ENCODE results near the gene TMEM233. TPM values are rescaled to one million over a fixed set of nuclear protein-coding genes. Genes with fewer than 3 reads are reported as not detected.

The TMEM233 gene
- total and polyA plus RNA-seq, 11 donors: 0.07 to 1.3 (median 0.25) TPM; not detected in 1

DNA sequence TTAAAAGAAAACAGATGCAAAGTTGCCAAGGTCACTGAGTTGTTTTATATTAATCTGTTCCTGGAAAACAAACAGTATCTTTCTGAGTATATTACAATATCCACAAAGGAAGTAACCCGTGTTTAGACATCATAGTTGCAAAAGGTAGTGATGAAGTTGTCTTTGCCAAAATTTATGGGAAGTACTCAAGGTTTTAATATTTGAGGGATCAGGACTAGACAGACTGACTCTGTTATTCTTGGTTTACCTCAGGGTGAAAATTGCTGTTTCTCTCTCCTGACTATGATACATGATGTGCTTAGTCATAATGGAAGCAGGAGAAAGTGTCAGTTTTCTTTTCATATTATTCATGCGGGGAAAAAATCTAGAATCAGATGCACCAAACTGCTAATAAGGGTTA is 28.3 kb downstream of the TMEM233 start:
- DNase-seq (no peak), ATAC-seq (no peak)
- Histone ChIP-seq H3K9me3 (peaks cover 0 to 8% (median 0%) of the 10 kb centered on the region in 12 donors), H3K27me3 (peaks cover 0 to 3% (median 0%) of the 10 kb centered on the region in 9 donors), H3K4me3 (no peak overlapping the region), H3K36me3 (no peaks in the 10 kb centered on the region), H3K27ac (no peak overlapping the region), H3K4me1 (no peaks in the 10 kb centered on the region)
- intact Hi-C loops (cut with DNase I): no loop called here
- TF ChIP-seq POLR2A (IDR thresholded peaks at IDR 0.05): no peak
- TF ChIP-seq, protein P1, sequence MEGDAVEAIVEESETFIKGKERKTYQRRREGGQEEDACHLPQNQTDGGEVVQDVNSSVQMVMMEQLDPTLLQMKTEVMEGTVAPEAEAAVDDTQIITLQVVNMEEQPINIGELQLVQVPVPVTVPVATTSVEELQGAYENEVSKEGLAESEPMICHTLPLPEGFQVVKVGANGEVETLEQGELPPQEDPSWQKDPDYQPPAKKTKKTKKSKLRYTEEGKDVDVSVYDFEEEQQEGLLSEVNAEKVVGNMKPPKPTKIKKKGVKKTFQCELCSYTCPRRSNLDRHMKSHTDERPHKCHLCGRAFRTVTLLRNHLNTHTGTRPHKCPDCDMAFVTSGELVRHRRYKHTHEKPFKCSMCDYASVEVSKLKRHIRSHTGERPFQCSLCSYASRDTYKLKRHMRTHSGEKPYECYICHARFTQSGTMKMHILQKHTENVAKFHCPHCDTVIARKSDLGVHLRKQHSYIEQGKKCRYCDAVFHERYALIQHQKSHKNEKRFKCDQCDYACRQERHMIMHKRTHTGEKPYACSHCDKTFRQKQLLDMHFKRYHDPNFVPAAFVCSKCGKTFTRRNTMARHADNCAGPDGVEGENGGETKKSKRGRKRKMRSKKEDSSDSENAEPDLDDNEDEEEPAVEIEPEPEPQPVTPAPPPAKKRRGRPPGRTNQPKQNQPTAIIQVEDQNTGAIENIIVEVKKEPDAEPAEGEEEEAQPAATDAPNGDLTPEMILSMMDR (IDR thresholded peaks at IDR 0.05): no peak
- WGBS, 4 donors: 60 to 68% (median 62%) methylated on average over 2 of the region's 2 CpGs

DNA sequence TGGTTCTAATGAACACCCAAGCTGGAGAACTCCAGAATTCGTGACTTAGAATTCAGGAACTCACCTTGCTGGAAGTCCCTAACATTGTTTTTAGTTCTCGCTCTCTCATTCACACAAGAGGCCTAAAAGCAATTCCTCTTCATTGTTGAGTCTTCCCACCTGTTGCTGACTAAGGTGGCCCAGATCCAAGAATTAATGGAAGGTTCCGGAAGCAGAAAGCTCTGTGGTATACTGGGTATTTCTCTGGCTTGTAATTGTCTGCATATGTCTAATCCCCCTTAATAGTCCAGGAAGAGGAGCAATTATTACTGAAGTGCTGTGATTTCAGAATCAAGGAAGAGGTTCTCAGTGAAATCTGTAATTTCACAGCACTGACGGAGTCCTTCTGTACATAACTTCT is 31.4 kb downstream of the TMEM233 start:
- Histone ChIP-seq H3K4me1 (no peaks in the 10 kb centered on the region), H3K9me3 (no peaks in the 10 kb centered on the region), H3K27me3 (peaks cover 0 to 3% (median 0%) of the 10 kb centered on the region in 9 donors), H3K36me3 (no peaks in the 10 kb centered on the region), H3K4me3 (no peak overlapping the region), H3K27ac (no peak overlapping the region)
- DNase-seq: no peak
- TF ChIP-seq, protein P1 (IDR thresholded peaks at IDR 0.05): no peak
- TF ChIP-seq POLR2A (IDR thresholded peaks at IDR 0.05): no peak
- 60 to 71% (median 66%) methylated on average over 4 of the region's 4 CpGs for whole genome bisulfite sequencing, 4 donors
- ATAC-seq: no peak
- intact Hi-C loops (cut with DNase I): no loop called here

DNA sequence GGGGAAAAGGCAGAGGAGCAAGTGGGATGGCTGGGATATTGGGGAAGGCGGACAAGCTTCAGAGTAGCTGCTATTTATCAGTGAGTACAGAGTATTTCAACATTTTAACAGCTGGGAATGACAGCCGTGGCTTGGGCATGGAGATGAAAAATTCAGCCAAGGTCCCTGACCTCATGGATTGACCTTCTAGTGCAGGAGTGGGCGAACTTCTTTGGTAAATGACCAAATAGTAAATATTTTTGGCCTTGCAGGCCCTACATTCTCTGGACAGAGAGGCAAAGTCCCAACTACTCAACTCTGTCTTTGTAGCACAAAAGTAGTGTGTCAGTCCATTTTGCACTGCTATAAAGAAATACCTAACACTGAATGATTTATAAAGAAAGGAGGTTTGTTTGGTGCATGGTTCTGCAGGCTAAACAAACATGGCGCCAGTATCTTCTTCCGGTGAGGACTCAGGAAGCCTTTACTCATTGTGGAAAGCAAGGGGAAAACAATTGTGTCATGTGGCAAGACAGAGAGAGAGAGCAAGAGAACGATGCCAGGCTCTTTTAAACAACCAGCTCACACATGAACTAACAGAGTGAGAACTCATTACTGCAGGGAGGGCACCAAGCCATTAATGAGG is 33.6 kb downstream of the TMEM233 start:
- intact Hi-C loops (cut with DNase I): no loop called here
- no peak for ATAC-seq
- H3K4me1 ChIP-seq: no peaks in the 10 kb centered on the region
- H3K27ac ChIP-seq: no peak overlapping the region
- H3K36me3 ChIP-seq: no peaks in the 10 kb centered on the region
- TF ChIP-seq, protein P1 (IDR thresholded peaks at IDR 0.05): no peak
- TF ChIP-seq POLR2A (IDR thresholded peaks at IDR 0.05): no peak
- H3K27me3 ChIP-seq: peaks cover 0 to 3% (median 0%) of the 10 kb centered on the region in 9 donors
- 75 to 82% (median 79%) methylated on average over 6 of the region's 6 CpGs for WGBS, 4 donors
- H3K4me3 ChIP-seq: no peak overlapping the region
- DNase-seq: no peak
- H3K9me3 ChIP-seq: no peaks in the 10 kb centered on the region

DNA sequence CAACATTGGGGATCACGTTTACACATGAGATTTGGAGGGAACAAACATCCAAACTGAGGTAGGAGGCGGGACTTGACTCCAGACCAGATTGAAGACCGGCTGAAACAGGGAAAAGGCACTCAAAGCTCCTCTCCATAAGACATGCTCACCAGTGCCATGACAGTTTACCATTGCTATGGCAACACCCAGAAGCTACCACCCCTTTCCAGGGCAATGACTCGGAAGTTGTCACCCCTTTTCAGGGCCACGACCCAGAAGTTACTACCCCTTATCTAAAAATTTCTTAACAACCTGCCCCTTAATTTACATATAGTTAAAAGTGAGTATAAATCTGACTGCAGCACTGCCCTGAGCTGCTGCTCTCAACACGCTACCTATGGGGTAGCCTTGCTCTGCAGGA is 34.1 kb downstream of the TMEM233 start:
- Histone ChIP-seq H3K27ac (no peak overlapping the region), H3K4me3 (no peak overlapping the region), H3K36me3 (no peaks in the 10 kb centered on the region), H3K4me1 (no peaks in the 10 kb centered on the region), H3K9me3 (no peaks in the 10 kb centered on the region), H3K27me3 (peaks cover 0 to 3% (median 0%) of the 10 kb centered on the region in 9 donors)
- no peak for ATAC-seq
- 82 to 88% (median 84%) methylated on average over 6 of the region's 6 CpGs for WGBS, 4 donors
- DNase-seq: no peak
- intact Hi-C loops (cut with DNase I): no loop called here
- TF ChIP-seq, protein P1 (IDR thresholded peaks at IDR 0.05): no peak
- TF ChIP-seq POLR2A (IDR thresholded peaks at IDR 0.05): no peak

All from heart left ventricle (tissue), 16 donors.